A549 (cell line): Measurements from ENCODE around the gene TBC1D10A. TPM values are rescaled to one million over a fixed set of nuclear protein-coding genes. Genes with fewer than 3 reads are reported as not detected.

Experiments
- ATAC-seq, 2 experiments: fragments of 200-7000 bp in 1 of 2; fragments of >200 bp in 1 of 2; cut with Nextera tagmentation in 1 of 2; cut with Tn5 transposase in 1 of 2; 3 replicates each; pipeline versions ENCODE4 v1.8.0 to v1.9.1; 2018 to 2020; ENCODE audit warnings: mild to moderate bottlenecking in 1 of 2, moderate library complexity in 1 of 2
- CTCF ChIA-PET: fragments of 300-600 bp; sonication (Branson Sonifier 250); formaldehyde crosslinking; extraction: SDS; loops from one replicate; lab custom pipeline; 2021; ENCODE audit warnings: antibody characterized with exemption, inconsistent platforms; lab: Yijun Ruan, JAX
- POLR2A ChIA-PET: fragments of 350-600 bp; formaldehyde crosslinking; extraction: SDS; loops from one replicate; lab custom pipeline; 2021; ENCODE audit warnings: antibody characterized with exemption, inconsistent platforms; lab: Yijun Ruan, JAX
- DNase-seq, 2 experiments: peaks; one replicate each; pipeline versions ENCODE4 v3.0.0 to v3.0.0-alpha.2; 2011 to 2016; ENCODE audit warnings: low read depth in 1 of 2, low spot score in 1 of 2
- FAIRE-seq: peaks from 2 replicates; lab custom pipeline; 2011; peaks lifted over from hg19 to GRCh38; lab: Jason Lieb, UNC
- H3K27ac ChIP-seq, 2 experiments: fragments of >200 bp; sonication (Bioruptor Twin); formaldehyde crosslinking; 3 replicates each; pipeline ENCODE4 v1.5.1; 2016 to 2017
- H3K4me1 ChIP-seq: fragments of >200 bp; sonication (Bioruptor Twin); formaldehyde crosslinking; 3 replicates; pipeline ENCODE4 v1.6.1; 2016
- H3K4me2 ChIP-seq: fragments of >200 bp; sonication (Bioruptor Twin); formaldehyde crosslinking; 3 replicates; pipeline ENCODE4 v1.6.1; 2016
- H3K4me3 ChIP-seq: fragments of >200 bp; sonication (Bioruptor Twin); formaldehyde crosslinking; 3 replicates; pipeline ENCODE4 v1.5.1; 2016
- H3K9me3 ChIP-seq: fragments of >200 bp; sonication (Bioruptor Twin); formaldehyde crosslinking; 3 replicates; pipeline ENCODE4 v1.6.1; 2016
- ATOH8 ChIP-seq: fragments of 250-450 bp; sonication (Bioruptor Pico); IDR thresholded peaks from 2 replicates; pipeline ENCODE4 v1.5.0; 2020; ENCODE audit warnings: low read depth, mild to moderate bottlenecking, moderate library complexity
- CHD4 ChIP-seq: fragments of 200-600 bp; sonication (generic); IDR thresholded peaks from 2 replicates; pipeline ENCODE4 v1.6.1; 2016; ENCODE audit warnings: antibody characterized with exemption, mild to moderate bottlenecking, borderline replicate concordance
- FOSB ChIP-seq: fragments of 250-450 bp; sonication (Bioruptor Pico); IDR thresholded peaks from 2 replicates; pipeline ENCODE4 v1.5.0; 2020; ENCODE audit warnings: mild to moderate bottlenecking, moderate library complexity
- HOXA7 ChIP-seq: fragments of 250-450 bp; sonication (Bioruptor Pico); IDR thresholded peaks from 2 replicates; pipeline ENCODE4 v1.5.0; 2020; ENCODE audit warnings: mild to moderate bottlenecking, moderate library complexity
- JUNB ChIP-seq: fragments of >200 bp; sonication (Bioruptor Twin); formaldehyde crosslinking; IDR thresholded peaks from 2 replicates; pipeline ENCODE4 v1.6.1; 2016
- MAFK ChIP-seq: fragments of 450-650 bp; IDR thresholded peaks from 2 replicates; pipeline ENCODE4 v1.6.1; 2014; ENCODE audit not compliant: partially characterized antibody
- NFE2L2 ChIP-seq: fragments of 150-350 bp; conservative IDR thresholded peaks from 2 replicates; pipeline ENCODE4 v1.6.1; 2014; ENCODE audit warnings: low read length
- PHF8 ChIP-seq: fragments of 200-600 bp; sonication (generic); IDR thresholded peaks from 2 replicates; pipeline ENCODE4 v1.6.1; 2016; ENCODE audit warnings: low read depth, mild to moderate bottlenecking, antibody characterized with exemption, moderate library complexity, borderline replicate concordance
- RAD21 ChIP-seq, 2 experiments: fragments of >200 bp in 1 of 2; sonication (Bioruptor Twin) in 1 of 2; formaldehyde crosslinking in 1 of 2; IDR thresholded peaks in 1 of 2; conservative IDR thresholded peaks in 1 of 2; 2 replicates in 1 of 2; 3 replicates in 1 of 2; pipeline ENCODE4 v1.6.1; 2012 to 2018; ENCODE audit warnings: inconsistent platforms in 1 of 2
- SMC3 ChIP-seq: fragments of >200 bp; sonication (Bioruptor Twin); formaldehyde crosslinking; IDR thresholded peaks from 3 replicates; pipeline ENCODE4 v1.6.1; 2018; ENCODE audit warnings: inconsistent platforms
- TFCP2L1 ChIP-seq: fragments of 250-450 bp; sonication (Bioruptor Pico); IDR thresholded peaks from 2 replicates; pipeline ENCODE4 v1.5.0; 2021; ENCODE audit warnings: mild to moderate bottlenecking
- ZC3H11A ChIP-seq: fragments of 450-650 bp; IDR thresholded peaks from 2 replicates; pipeline ENCODE4 v1.6.1; 2014; ENCODE audit warnings: antibody characterized with exemption, mild to moderate bottlenecking
- ZFP36 ChIP-seq: fragments of 450-650 bp; IDR thresholded peaks from 2 replicates; pipeline ENCODE4 v1.6.1; 2014; ENCODE audit warnings: borderline replicate concordance; ENCODE audit not compliant: partially characterized antibody
- ZSCAN20 ChIP-seq: fragments of 250-450 bp; sonication (Bioruptor Pico); IDR thresholded peaks from 2 replicates; pipeline ENCODE4 v1.8.0; 2022; ENCODE audit warnings: mild to moderate bottlenecking, moderate library complexity
- WGBS: methylation state at CpG from one replicate; pipeline ENCODE4 v1.1.6; 2017; ENCODE audit errors: missing lambda C conversion rate; 5-methylcytosine and 5-hydroxymethylcytosine counted together
- polyA plus RNA-seq, 4 experiments: library from polyadenylated mRNA; depleted of rRNA in 3 of 4; stranded (reverse); fragments of >200 nt; fragmentation: RNase III in 1 of 4; extraction: RNeasy Plus Mini Kit Qiagen cat#74134 plus additional on column Dnase treatment in 1 of 4; gene quantifications; 2 replicates in 3 of 4; 3 replicates in 1 of 4; pipeline ENCODE4 v1.2.3, GENCODE V29; 2011 to 2017
- TF ChIP-seq, protein P1 (sequence below): fragments of >200 bp; sonication (Bioruptor Twin); formaldehyde crosslinking; IDR thresholded peaks from 3 replicates; pipeline ENCODE4 v1.5.1; 2016

Gene TBC1D10A
- polyA plus RNA-seq, 2 of the 4 experiments (the other 2 are of a cell fraction) = 5.8 to 6.8 TPM

GRCh38 chr22:30307041-30307574 lies 19.6 kb downstream of the TBC1D10A start:
- DNase-seq = no peak
- WGBS = 97% methylated on average over 4 of the region's 4 CpGs
- H3K4me3 ChIP-seq = no peak overlapping the region
- ChIA-PET CTCF (no interaction called here), POLR2A (no interaction called here)
- no peaks in the 10 kb centered on the region for H3K9me3 ChIP-seq
- no peak for TF ChIP-seq RAD21 (conservative IDR thresholded peaks at IDR 0.05 in 1 of 2, IDR thresholded peaks at IDR 0.05 in 1 of 2)
- TF ChIP-seq PHF8 = no peak
- H3K4me2 ChIP-seq = no peak overlapping the region
- no peak for FAIRE-seq
- no peak for ATAC-seq
- no peak overlapping the region for H3K27ac ChIP-seq
- peaks cover 21% of the 10 kb centered on the region for H3K4me1 ChIP-seq

- TF ChIP-seq MAFK (no peak), ZSCAN20 (CRISPR knock-in tag) (no peak), JUNB (no peak), ATOH8 (no peak), TFCP2L1 (CRISPR knock-in tag) (no peak), ZC3H11A (no peak), HOXA7 (no peak), PHF8 (no peak), SMC3 (no peak), FOSB (CRISPR knock-in tag) (no peak), ZFP36 (no peak)
- TF ChIP-seq, protein P1, sequence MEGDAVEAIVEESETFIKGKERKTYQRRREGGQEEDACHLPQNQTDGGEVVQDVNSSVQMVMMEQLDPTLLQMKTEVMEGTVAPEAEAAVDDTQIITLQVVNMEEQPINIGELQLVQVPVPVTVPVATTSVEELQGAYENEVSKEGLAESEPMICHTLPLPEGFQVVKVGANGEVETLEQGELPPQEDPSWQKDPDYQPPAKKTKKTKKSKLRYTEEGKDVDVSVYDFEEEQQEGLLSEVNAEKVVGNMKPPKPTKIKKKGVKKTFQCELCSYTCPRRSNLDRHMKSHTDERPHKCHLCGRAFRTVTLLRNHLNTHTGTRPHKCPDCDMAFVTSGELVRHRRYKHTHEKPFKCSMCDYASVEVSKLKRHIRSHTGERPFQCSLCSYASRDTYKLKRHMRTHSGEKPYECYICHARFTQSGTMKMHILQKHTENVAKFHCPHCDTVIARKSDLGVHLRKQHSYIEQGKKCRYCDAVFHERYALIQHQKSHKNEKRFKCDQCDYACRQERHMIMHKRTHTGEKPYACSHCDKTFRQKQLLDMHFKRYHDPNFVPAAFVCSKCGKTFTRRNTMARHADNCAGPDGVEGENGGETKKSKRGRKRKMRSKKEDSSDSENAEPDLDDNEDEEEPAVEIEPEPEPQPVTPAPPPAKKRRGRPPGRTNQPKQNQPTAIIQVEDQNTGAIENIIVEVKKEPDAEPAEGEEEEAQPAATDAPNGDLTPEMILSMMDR = no peak
- DNase-seq (no peak), FAIRE-seq (no peak), ATAC-seq (no peak)
- Histone ChIP-seq H3K4me1 (peaks cover 16% of the 10 kb centered on the region), H3K4me2 (no peak overlapping the region; the same call in 2 of the 3 replicates), H3K9me3 (no peaks in the 10 kb centered on the region), H3K27ac (no peak overlapping the region), H3K4me3 (no peak overlapping the region)
- ChIA-PET CTCF (no interaction called here), POLR2A (no interaction called here)
- 89% methylated on average over 1 of the region's 1 CpG for WGBS
Observed at GRCh38 chr22:30306627-30307011, 20.1 kb downstream of the TBC1D10A start.

- WGBS = 72% methylated on average over 3 of the region's 3 CpGs
- Histone ChIP-seq H3K4me2 (no peak overlapping the region; the same call in 2 of the 3 replicates), H3K4me1 (peaks cover 11% of the 10 kb centered on the region), H3K4me3 (no peak overlapping the region), H3K27ac (0 out of 6 replicates have a peak overlapping the region, but pooled peaks of 1 of the 2 experiments have one; percentile 32), H3K9me3 (no peaks in the 10 kb centered on the region)
- TF ChIP-seq CHD4 = no peak
- no peak for TF ChIP-seq NFE2L2
- TF ChIP-seq, protein P1 = no peak
- FAIRE-seq (no peak), DNase-seq (no peak), ATAC-seq (no peak)
- ChIA-PET POLR2A (no interaction called here), CTCF (no interaction called here)
Observed at GRCh38 chr22:30305906-30306626, 20.7 kb downstream of the TBC1D10A start.
